ENCODE results near the gene ATP11B.

ATP11B gene

GRCh38 chr3:182792901-182793662, at the start of gene ATP11B:
Gene ATP11B, plus strand, starts transcription at chr3:182793504. Its CDS starts 256 bp downstream, at chr3:182793760.
- DNase-seq: peak; percentile 11

GRCh38 chr3:182746959-182747358, 46.3 kb upstream of the ATP11B start:
- DNase-seq: no peak

- DNase-seq: no peak
Observed at GRCh38 chr3:182755308-182755707, 38.0 kb upstream of the ATP11B start.

GRCh38 chr3:182755712-182756111, 37.6 kb upstream of the ATP11B start:
- no peak for DNase-seq

- no peak for DNase-seq
Observed at GRCh38 chr3:182760576-182761164, 32.6 kb upstream of the ATP11B start.

- DNase-seq: no peak
Observed at GRCh38 chr3:182763896-182764295, 29.4 kb upstream of the ATP11B start.

GRCh38 chr3:182765287-182765686, 28.0 kb upstream of the ATP11B start:
- DNase-seq: no peak

- no peak for DNase-seq
Observed at GRCh38 chr3:182766099-182766498, 27.2 kb upstream of the ATP11B start.

- no peak for DNase-seq
Observed at GRCh38 chr3:182768413-182768812, 24.9 kb upstream of the ATP11B start.

- no peak for DNase-seq
Observed at GRCh38 chr3:182769673-182770072, 23.6 kb upstream of the ATP11B start.

- DNase-seq: no peak
Observed at GRCh38 chr3:182782149-182782548, 11.2 kb upstream of the ATP11B start.

- DNase-seq: no peak
Observed at GRCh38 chr3:182783106-182783505, 10.2 kb upstream of the ATP11B start.

- no peak for DNase-seq
Observed at GRCh38 chr3:182784542-182784941, 8.8 kb upstream of the ATP11B start.

GRCh38 chr3:182785142-182785541, 8.2 kb upstream of the ATP11B start:
- DNase-seq: no peak

- DNase-seq: no peak
Observed at GRCh38 chr3:182785756-182786155, 7.5 kb upstream of the ATP11B start.

- no peak for DNase-seq
Observed at GRCh38 chr3:182786564-182787196, 6.6 kb upstream of the ATP11B start.

- DNase-seq: no peak
Observed at GRCh38 chr3:182787302-182788036, 5.8 kb upstream of the ATP11B start.

GRCh38 chr3:182789371-182789770, 3.9 kb upstream of the ATP11B start:
- no peak for DNase-seq

- DNase-seq: no peak
Observed at GRCh38 chr3:182790612-182791011, 2.7 kb upstream of the ATP11B start.

- DNase-seq: no peak
Observed at GRCh38 chr3:182793663-182794454, 555 bp downstream of the ATP11B start.

GRCh38 chr3:182794455-182795388, 1.4 kb downstream of the ATP11B start:
- no peak for DNase-seq
